ENCODE data around the gene ADCY1.

- TF ChIP-seq, protein P1, sequence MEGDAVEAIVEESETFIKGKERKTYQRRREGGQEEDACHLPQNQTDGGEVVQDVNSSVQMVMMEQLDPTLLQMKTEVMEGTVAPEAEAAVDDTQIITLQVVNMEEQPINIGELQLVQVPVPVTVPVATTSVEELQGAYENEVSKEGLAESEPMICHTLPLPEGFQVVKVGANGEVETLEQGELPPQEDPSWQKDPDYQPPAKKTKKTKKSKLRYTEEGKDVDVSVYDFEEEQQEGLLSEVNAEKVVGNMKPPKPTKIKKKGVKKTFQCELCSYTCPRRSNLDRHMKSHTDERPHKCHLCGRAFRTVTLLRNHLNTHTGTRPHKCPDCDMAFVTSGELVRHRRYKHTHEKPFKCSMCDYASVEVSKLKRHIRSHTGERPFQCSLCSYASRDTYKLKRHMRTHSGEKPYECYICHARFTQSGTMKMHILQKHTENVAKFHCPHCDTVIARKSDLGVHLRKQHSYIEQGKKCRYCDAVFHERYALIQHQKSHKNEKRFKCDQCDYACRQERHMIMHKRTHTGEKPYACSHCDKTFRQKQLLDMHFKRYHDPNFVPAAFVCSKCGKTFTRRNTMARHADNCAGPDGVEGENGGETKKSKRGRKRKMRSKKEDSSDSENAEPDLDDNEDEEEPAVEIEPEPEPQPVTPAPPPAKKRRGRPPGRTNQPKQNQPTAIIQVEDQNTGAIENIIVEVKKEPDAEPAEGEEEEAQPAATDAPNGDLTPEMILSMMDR (conservative IDR thresholded peaks at IDR 0.05; ENCODE audit: low read length), result no peak
- no peak for TF ChIP-seq EZH2phosphoT487 (IDR thresholded peaks at IDR 0.05; ENCODE audit: borderline replicate concordance)
These were observed 89.9 kb downstream of the ADCY1 start for GRCh38 chr7:45663965-45664633.

Data from Loucy (cell line).